Epithelial cell of esophagus (primary cell): Measurements from ENCODE around the gene FGF16.
A peak's percentile ranks its signal among the peaks of the same experiment; 100 is the strongest.

Experiments
- DNase-seq: peaks from one replicate; pipeline ENCODE4 v3.0.0; 2010; ENCODE audit warnings: low read depth
- H3K4me3 ChIP-seq: 2 replicates; pipeline ENCODE4 v1.5.1; 2011; ENCODE audit warnings: mild to moderate bottlenecking, low read length, control low read depth
- CTCF ChIP-seq: IDR thresholded peaks from 2 replicates; pipeline ENCODE4 v1.5.1; 2011; ENCODE audit warnings: low read depth, mild to moderate bottlenecking, low read length, control low read depth, inconsistent platforms; ENCODE audit not compliant: insufficient read depth; ENCODE audit errors: missing control alignments

FGF16 gene

GRCh38 chrX:77436271-77436670 is 10.9 kb upstream of the FGF16 start:
- no peak for DNase-seq
- TF ChIP-seq CTCF: no peak
- H3K4me3 ChIP-seq: no peak overlapping the region

- no peak overlapping the region for H3K4me3 ChIP-seq
- peak; percentile 14 for DNase-seq
- TF ChIP-seq CTCF: no peak
Observed at GRCh38 chrX:77436682-77437081, 10.5 kb upstream of the FGF16 start.

- DNase-seq: no peak
- no peak overlapping the region for H3K4me3 ChIP-seq
Observed at GRCh38 chrX:77440330-77440729, 6.9 kb upstream of the FGF16 start.

GRCh38 chrX:77441033-77441432 is 6.2 kb upstream of the FGF16 start:
- no peak overlapping the region for H3K4me3 ChIP-seq
- no peak for DNase-seq

More at GRCh38 chrX:77440330-77440729, 6.9 kb upstream of the FGF16 start:
- TF ChIP-seq CTCF: no peak

GRCh38 chrX:77441479-77441878 is 5.7 kb upstream of the FGF16 start:
- TF ChIP-seq CTCF: no peak
- H3K4me3 ChIP-seq: no peak overlapping the region
- no peak for DNase-seq

More at GRCh38 chrX:77441033-77441432, 6.2 kb upstream of the FGF16 start:
- TF ChIP-seq CTCF: no peak

- peak; percentile 80 for DNase-seq
- no peak overlapping the region for H3K4me3 ChIP-seq
- TF ChIP-seq CTCF: no peak
Observed at GRCh38 chrX:77442728-77443127, 4.5 kb upstream of the FGF16 start.

- no peak for TF ChIP-seq CTCF
- no peak for DNase-seq
- H3K4me3 ChIP-seq: no peak overlapping the region
Observed at GRCh38 chrX:77444075-77444474, 3.1 kb upstream of the FGF16 start.
